Testis (tissue), 3 donors: ENCODE measurements around the gene MINDY4B. TPM values are rescaled to one million over a fixed set of nuclear protein-coding genes. Genes with fewer than 3 reads are reported as not detected.

Experiments used
- DNase-seq: peaks from one replicate; pipeline ENCODE4 v3.0.0-alpha.2; 2019
- H3K27ac ChIP-seq, 2 donors: fragments of 200-600 bp; sonication (generic); one replicate each; pipeline ENCODE4 v1.5.1; 2019
- H3K27me3 ChIP-seq: fragments of 200-600 bp; sonication (generic); one replicate; pipeline ENCODE4 v1.5.1; 2019
- H3K36me3 ChIP-seq: fragments of 200-600 bp; sonication (generic); one replicate; pipeline ENCODE4 v1.5.1; 2017; ENCODE audit warnings: low read depth; ENCODE audit errors: missing control alignments
- H3K4me1 ChIP-seq: fragments of 200-600 bp; sonication (generic); one replicate; pipeline ENCODE4 v1.5.1; 2019
- H3K4me3 ChIP-seq, 2 donors: fragments of 200-600 bp; sonication (generic); one replicate each; pipeline ENCODE4 v1.5.1; 2017 to 2019
- H3K9me3 ChIP-seq: fragments of 200-600 bp; sonication (generic); one replicate; pipeline ENCODE4 v1.5.1; 2017
- POLR2A ChIP-seq: fragments of 450-650 bp; IDR thresholded peaks from one replicate; pipeline ENCODE4 v1.6.1; 2017; ENCODE audit warnings: antibody characterized with exemption, mild to moderate bottlenecking, moderate library complexity
- whole genome bisulfite sequencing, 2 donors: methylation state at CpG; one replicate each; pipeline ENCODE4 v1.1.5; 2018; 5-methylcytosine and 5-hydroxymethylcytosine counted together
- intact Hi-C: fragments of 100-400 bp; cut with DNase I; formaldehyde crosslinking; loops from one replicate; pipeline ENCODE4 v1.15.1; 2023; ENCODE audit warnings: low total_unique reads
- polyA plus RNA-seq: library from polyadenylated mRNA; stranded (reverse); fragments of 350-450 nt; fragmentation: Illumina TruSeq; extraction: RNeasy Lipid Tissue Mini Kit (QIAGEN cat#74804); gene quantifications from one replicate; pipeline ENCODE4 v1.2.3, GENCODE V29; 2014; ENCODE audit warnings: low read depth, low replicate concordance; ENCODE audit not compliant: insufficient read depth
- total RNA-seq, 2 donors: library from RNA; depleted of rRNA; stranded (reverse); fragments of >200 nt; gene quantifications; one replicate each; pipeline ENCODE4 v1.2.3, GENCODE V29; 2016
- TF ChIP-seq, protein P1 (sequence below), 3 experiments: fragments of 450-650 bp in 2 of 3; fragments of 200-600 bp in 1 of 3; sonication (generic) in 1 of 3; IDR thresholded peaks; one replicate each; pipeline ENCODE4 v1.5.1; 2016 to 2019; ENCODE audit warnings: antibody characterized with exemption in 3 of 3, mild to moderate bottlenecking in 2 of 3, moderate library complexity in 1 of 3

The MINDY4B gene
- total and polyA plus RNA-seq, 3 donors from 2014 or later, result not detected

- Histone ChIP-seq H3K4me3 (no peak overlapping the region), H3K27me3 (no peaks in the 10 kb centered on the region), H3K27ac (no peak overlapping the region), H3K36me3 (no peaks in the 10 kb centered on the region), H3K4me1 (peaks cover 3% of the 10 kb centered on the region), H3K9me3 (no peaks in the 10 kb centered on the region)
- no peak for DNase-seq
- TF ChIP-seq, protein P1, sequence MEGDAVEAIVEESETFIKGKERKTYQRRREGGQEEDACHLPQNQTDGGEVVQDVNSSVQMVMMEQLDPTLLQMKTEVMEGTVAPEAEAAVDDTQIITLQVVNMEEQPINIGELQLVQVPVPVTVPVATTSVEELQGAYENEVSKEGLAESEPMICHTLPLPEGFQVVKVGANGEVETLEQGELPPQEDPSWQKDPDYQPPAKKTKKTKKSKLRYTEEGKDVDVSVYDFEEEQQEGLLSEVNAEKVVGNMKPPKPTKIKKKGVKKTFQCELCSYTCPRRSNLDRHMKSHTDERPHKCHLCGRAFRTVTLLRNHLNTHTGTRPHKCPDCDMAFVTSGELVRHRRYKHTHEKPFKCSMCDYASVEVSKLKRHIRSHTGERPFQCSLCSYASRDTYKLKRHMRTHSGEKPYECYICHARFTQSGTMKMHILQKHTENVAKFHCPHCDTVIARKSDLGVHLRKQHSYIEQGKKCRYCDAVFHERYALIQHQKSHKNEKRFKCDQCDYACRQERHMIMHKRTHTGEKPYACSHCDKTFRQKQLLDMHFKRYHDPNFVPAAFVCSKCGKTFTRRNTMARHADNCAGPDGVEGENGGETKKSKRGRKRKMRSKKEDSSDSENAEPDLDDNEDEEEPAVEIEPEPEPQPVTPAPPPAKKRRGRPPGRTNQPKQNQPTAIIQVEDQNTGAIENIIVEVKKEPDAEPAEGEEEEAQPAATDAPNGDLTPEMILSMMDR (IDR thresholded peaks at IDR 0.05), result no peak
- no peak for TF ChIP-seq POLR2A
- intact Hi-C loops, result no loop called here
- WGBS, 2 donors, result 53 to 57% methylated on average over 6 of the region's 6 CpGs
Measured at GRCh38 chr3:150825192-150825915, 79.9 kb downstream of the MINDY4B start.

GRCh38 chr3:150823277-150823676 lies 82.0 kb downstream of the MINDY4B start:
- H3K9me3 ChIP-seq, result no peaks in the 10 kb centered on the region
- no peak overlapping the region for H3K4me3 ChIP-seq
- intact Hi-C loops, result no loop called here
- no peak overlapping the region for H3K27ac ChIP-seq
- H3K4me1 ChIP-seq, result peaks cover 3% of the 10 kb centered on the region
- no peaks in the 10 kb centered on the region for H3K36me3 ChIP-seq
- H3K27me3 ChIP-seq, result no peaks in the 10 kb centered on the region
- DNase-seq, result no peak
- TF ChIP-seq, protein P1 (IDR thresholded peaks at IDR 0.05), result no peak
- no peak for TF ChIP-seq POLR2A
- WGBS, 2 donors, result 92 to 98% methylated on average over 3 of the region's 3 CpGs

DNA sequence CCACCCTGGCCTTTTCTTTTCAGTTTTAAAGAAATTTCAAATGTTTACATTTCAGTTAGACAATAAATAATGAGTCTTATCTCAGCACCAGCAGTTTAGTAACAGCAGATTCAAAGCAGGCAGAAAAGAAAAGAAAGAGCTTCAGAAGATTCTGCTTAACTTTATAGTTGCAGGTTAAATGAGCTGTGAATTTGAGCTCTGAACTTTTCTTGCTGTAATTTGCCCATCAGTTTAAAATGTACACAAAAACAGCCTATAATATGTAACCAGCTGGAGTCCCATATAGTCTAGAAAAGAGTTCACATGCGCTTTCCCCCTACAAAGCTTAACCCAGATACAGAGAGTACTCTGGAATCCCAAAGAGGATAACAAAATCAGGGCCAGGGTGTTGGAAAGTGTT lies 82.6 kb downstream of the MINDY4B start:
- 61 to 84% methylated on average over 1 of the region's 1 CpG for WGBS, 2 donors
- no peak overlapping the region for H3K27ac ChIP-seq
- H3K4me1 ChIP-seq, result peaks cover 3% of the 10 kb centered on the region
- H3K9me3 ChIP-seq, result no peaks in the 10 kb centered on the region
- H3K36me3 ChIP-seq, result no peaks in the 10 kb centered on the region
- H3K4me3 ChIP-seq, result no peak overlapping the region
- TF ChIP-seq POLR2A, result no peak
- TF ChIP-seq, protein P1 (IDR thresholded peaks at IDR 0.05), result no peak
- no peak for DNase-seq
- intact Hi-C loops, result no loop called here
- no peaks in the 10 kb centered on the region for H3K27me3 ChIP-seq

Other genes with a start within 250 kb of the MINDY4B start
- gene ERICH6, start 201.5 kb downstream of the MINDY4B start, total RNA-seq, result 10 to 100 TPM in 1 of 2 donors, 1 to 10 TPM in 1; 9.7 to 24.0 TPM
- 52.5 TPM for gene ERICH6, start 201.5 kb downstream of the MINDY4B start, polyA plus RNA-seq
- 10 to 100 TPM; 37.5 to 46.1 TPM for gene SIAH2, start 142.3 kb downstream of the MINDY4B start, total RNA-seq
- gene SIAH2, start 142.3 kb downstream of the MINDY4B start, polyA plus RNA-seq, result 17.5 TPM
- gene CLRN1, start 67.3 kb upstream of the MINDY4B start, total RNA-seq, result under 1 TPM; 0.43 to 0.79 TPM
- 0.38 TPM for gene CLRN1, start 67.3 kb upstream of the MINDY4B start, polyA plus RNA-seq
- 10 to 100 TPM; 10.3 to 18.5 TPM for gene MED12L, start 180.2 kb upstream of the MINDY4B start, total RNA-seq
- 10.4 TPM for gene MED12L, start 180.2 kb upstream of the MINDY4B start, polyA plus RNA-seq